ENCODE data around the gene BTBD6.

GRCh38 chr14:105285174-105285573, 36.8 kb downstream of the BTBD6 start:
- TF ChIP-seq POLR2AphosphoS5 (IDR thresholded peaks at IDR 0.05) (no peak), CTCF (IDR thresholded peaks at IDR 0.05) (no peak), EP300 (IDR thresholded peaks at IDR 0.05) (no peak)

All from esophagus muscularis mucosa (tissue), 4 donors.